Subcutaneous abdominal adipose tissue (tissue), 5 donors: ENCODE results near the gene TCAF1.

Experiments used
- H3K27ac ChIP-seq: one replicate; pipeline ENCODE4 v1.7.0; 2013; ENCODE audit warnings: low read depth, mild to moderate bottlenecking, inconsistent platforms, low read length, moderate library complexity
- H3K27me3 ChIP-seq, 5 donors: one replicate each; pipeline ENCODE4 v1.7.0; 2013; ENCODE audit warnings: low read length in 5 of 5, inconsistent platforms in 1 of 5; ENCODE audit not compliant: control insufficient read depth in 5 of 5, insufficient read depth in 4 of 5
- H3K36me3 ChIP-seq, 5 donors: one replicate each; pipeline ENCODE4 v1.7.0; 2013; ENCODE audit warnings: low read length in 5 of 5; ENCODE audit not compliant: control insufficient read depth in 5 of 5, insufficient read depth in 5 of 5
- H3K4me1 ChIP-seq, 5 donors: one replicate each; pipeline ENCODE4 v1.7.0; 2013; ENCODE audit warnings: low read length in 5 of 5, mild to moderate bottlenecking in 3 of 5, moderate library complexity in 1 of 5; ENCODE audit not compliant: control insufficient read depth in 5 of 5, insufficient read depth in 5 of 5
- H3K4me3 ChIP-seq, 5 donors: one replicate each; pipeline ENCODE4 v1.7.0; 2013; ENCODE audit warnings: low read length in 5 of 5, low read depth in 1 of 5
- H3K9ac ChIP-seq, 5 donors: one replicate each; pipeline ENCODE4 v1.7.0; 2013; ENCODE audit warnings: low read length in 5 of 5, mild to moderate bottlenecking in 4 of 5, moderate library complexity in 3 of 5
- H3K9me3 ChIP-seq, 5 donors: one replicate each; pipeline ENCODE4 v1.7.0; 2013; ENCODE audit warnings: low read length in 5 of 5; ENCODE audit not compliant: control insufficient read depth in 5 of 5
- donor health status: healthy.
- donor health status: healthy.
- donor health status: healthy.
- donor health status: healthy.
- donor health status: healthy.

The TCAF1 gene

DNA sequence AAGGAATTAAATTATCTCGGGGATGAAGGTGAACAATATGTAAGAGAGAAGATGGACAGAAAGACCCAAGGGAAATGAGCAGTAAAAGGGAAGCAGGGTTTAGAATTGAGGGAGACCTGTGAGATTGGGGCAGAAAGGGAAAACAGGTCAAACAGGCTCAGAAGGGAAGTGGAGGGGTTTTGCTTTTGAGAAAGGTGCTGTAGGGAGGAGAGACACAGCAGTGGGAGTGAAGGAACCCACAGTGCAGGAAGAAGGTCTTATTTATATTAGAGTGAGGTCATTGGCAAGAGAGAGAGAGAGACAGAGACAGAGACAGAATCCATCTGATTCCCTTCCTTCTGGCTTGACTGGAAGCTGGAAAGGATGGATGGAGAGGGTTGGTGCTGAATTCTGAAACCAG is 3.5 kb upstream of the TCAF1 start:
- Histone ChIP-seq H3K27me3 (no peaks in the 10 kb centered on the region), H3K27ac (no peak overlapping the region), H3K4me3 (no peak overlapping the region), H3K9me3 (no peaks in the 10 kb centered on the region), H3K9ac (no peak overlapping the region), H3K4me1 (peaks cover under 1 to 36% (median 24%) of the 10 kb centered on the region in 5 donors), H3K36me3 (no peaks in the 10 kb centered on the region)

DNA sequence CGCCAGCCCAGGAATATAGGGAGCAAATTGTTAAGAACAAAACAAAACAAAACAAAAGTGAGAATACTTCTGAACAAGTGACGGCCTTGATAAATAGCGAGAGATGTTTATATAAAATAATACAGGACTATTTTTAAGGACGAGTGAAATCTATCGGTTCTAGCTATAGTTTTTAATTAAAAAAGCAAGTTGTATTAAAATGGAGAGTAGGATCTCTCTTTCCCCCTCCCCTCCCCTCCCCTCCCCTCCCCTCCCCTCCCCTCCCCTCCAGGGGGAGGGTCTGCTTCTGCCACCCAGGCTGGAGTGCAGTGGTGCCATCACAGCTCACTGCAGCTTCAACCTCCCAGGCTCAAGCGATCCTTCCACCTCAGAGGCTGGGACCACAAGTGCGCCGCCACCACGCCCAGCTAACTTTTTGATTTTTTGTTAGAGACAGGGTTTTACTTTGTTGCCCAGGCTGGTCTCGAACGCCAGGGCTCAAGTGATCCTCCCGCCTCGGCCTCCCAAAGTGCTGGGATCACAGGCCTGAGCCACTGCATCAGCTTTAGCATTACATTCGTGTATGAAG is 440 bp upstream of the TCAF1 start:
- peak overlapping the region in 2 of 5 donors; percentile 91 to 93 for H3K9ac ChIP-seq
- peaks cover 0 to 4% (median 0%) of the 10 kb centered on the region in 5 donors for H3K9me3 ChIP-seq
- H3K4me3 ChIP-seq = peak overlapping the region in 2 of 5 donors; percentile 90 to 91
- no peaks in the 10 kb centered on the region for H3K27me3 ChIP-seq
- peaks cover 4 to 34% (median 27%) of the 10 kb centered on the region in 5 donors for H3K4me1 ChIP-seq
- no peaks in the 10 kb centered on the region for H3K36me3 ChIP-seq
- peak overlapping the region; percentile 95 for H3K27ac ChIP-seq

- Histone ChIP-seq H3K9ac (peak overlapping the region; percentile 75 to 95 (median 93)), H3K4me1 (peaks cover 4 to 25% (median 21%) of the 10 kb centered on the region in 5 donors), H3K27me3 (no peaks in the 10 kb centered on the region), H3K36me3 (no peaks in the 10 kb centered on the region), H3K27ac (peak overlapping the region; percentile 95), H3K9me3 (peaks cover 0 to 4% (median 0%) of the 10 kb centered on the region in 5 donors), H3K4me3 (peak overlapping the region; percentile 89 to 97 (median 91))
These were observed 676 bp downstream of the TCAF1 start for GRCh38 chr7:143901332-143901667.

DNA sequence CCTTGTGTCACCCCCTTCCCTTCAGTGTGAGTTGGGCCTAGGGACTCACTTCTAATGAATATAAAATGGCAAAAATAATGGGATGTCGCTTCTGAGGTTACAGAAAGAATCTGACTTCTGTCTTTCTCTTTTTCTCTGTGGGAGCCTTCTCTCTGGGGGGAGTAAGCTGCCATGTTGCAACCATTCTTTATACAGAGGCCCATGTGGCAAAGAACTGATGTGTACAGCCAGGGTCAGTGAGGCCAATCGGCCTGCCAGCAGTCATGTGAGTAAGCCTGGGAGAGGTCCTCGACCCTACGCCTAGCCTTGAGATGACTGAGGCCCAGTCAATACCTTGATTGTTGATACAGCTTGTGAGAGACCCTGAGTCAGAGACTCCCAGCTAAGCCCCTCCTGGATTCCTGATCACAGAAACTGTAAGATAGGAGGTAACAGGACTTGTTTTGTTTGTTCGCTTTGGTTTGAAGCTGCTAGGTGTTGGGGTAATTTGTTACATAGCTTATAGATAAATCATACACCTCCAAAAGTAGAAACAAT is 1.7 kb downstream of the TCAF1 start:
- Histone ChIP-seq H3K4me1 (peaks cover 4 to 25% (median 21%) of the 10 kb centered on the region in 5 donors), H3K27ac (peak overlapping the region; percentile 95), H3K36me3 (no peaks in the 10 kb centered on the region), H3K9ac (peak overlapping the region in 4 of 5 donors; percentile 31 to 94 (median 39)), H3K9me3 (peaks cover 0 to 4% (median 0%) of the 10 kb centered on the region in 5 donors), H3K27me3 (no peaks in the 10 kb centered on the region), H3K4me3 (peak overlapping the region in 3 of 5 donors; percentile 12 to 97 (median 22))

DNA sequence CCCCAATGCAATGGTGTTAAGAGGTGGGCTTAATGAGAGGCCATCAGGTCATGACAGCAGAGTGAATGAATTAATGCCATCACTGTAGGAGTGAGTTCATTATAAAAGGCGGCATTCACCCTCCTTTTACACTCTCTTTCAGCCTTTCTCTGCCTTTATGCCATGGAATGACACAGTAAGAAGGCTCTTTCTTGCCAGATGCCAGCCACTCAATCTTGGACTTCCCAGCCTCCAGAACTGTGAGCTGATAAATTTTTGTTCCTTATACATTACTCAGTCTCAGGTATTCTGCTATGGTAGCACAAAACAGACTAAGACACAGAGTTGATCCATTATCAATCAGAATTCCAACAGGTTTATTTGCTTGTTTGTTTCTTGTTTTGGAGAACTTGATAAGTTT is 3.2 kb downstream of the TCAF1 start:
- Histone ChIP-seq H3K36me3 (no peaks in the 10 kb centered on the region), H3K4me3 (no peak overlapping the region), H3K27me3 (no peaks in the 10 kb centered on the region), H3K9ac (no peak overlapping the region), H3K27ac (no peak overlapping the region), H3K9me3 (peaks cover 0 to 4% (median 0%) of the 10 kb centered on the region in 5 donors), H3K4me1 (peaks cover 4 to 25% (median 21%) of the 10 kb centered on the region in 5 donors)

- Histone ChIP-seq H3K4me1 (peaks cover 4 to 25% (median 21%) of the 10 kb centered on the region in 5 donors), H3K27ac (no peak overlapping the region), H3K9me3 (peaks cover 0 to 12% (median 4%) of the 10 kb centered on the region in 5 donors), H3K27me3 (no peaks in the 10 kb centered on the region), H3K36me3 (no peaks in the 10 kb centered on the region), H3K4me3 (no peak overlapping the region), H3K9ac (no peak overlapping the region)
These were observed 5.3 kb downstream of the TCAF1 start for GRCh38 chr7:143896667-143897066.

- Histone ChIP-seq H3K36me3 (no peaks in the 10 kb centered on the region), H3K4me3 (no peak overlapping the region), H3K9me3 (peaks cover 0 to 16% (median 4%) of the 10 kb centered on the region in 5 donors), H3K27ac (no peak overlapping the region), H3K9ac (no peak overlapping the region), H3K4me1 (no peaks in the 10 kb centered on the region), H3K27me3 (no peaks in the 10 kb centered on the region)
These were observed 9.3 kb downstream of the TCAF1 start for GRCh38 chr7:143892527-143893300.

DNA sequence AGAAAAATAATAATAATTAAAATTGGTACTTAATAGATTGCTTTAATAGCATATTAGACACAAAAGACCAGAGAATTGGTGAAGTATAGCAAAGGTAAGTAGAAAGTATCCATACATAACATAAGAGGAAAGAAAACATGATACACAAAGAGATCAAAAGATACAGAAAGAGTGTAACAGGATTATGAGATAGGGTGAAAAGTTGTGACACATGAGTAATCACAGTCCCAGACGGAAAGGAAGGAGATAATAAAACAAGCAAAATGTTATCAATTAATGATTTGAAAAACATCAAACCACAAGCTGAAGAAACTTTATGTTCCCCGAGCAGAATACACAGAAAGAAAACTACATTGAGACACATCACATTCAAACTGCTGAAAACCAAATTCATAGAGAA is 10.5 kb downstream of the TCAF1 start:
- Histone ChIP-seq H3K4me3 (no peak overlapping the region), H3K36me3 (no peaks in the 10 kb centered on the region), H3K27ac (no peak overlapping the region), H3K9me3 (peaks cover 0 to 16% (median 4%) of the 10 kb centered on the region in 5 donors), H3K4me1 (no peaks in the 10 kb centered on the region), H3K9ac (no peak overlapping the region), H3K27me3 (no peaks in the 10 kb centered on the region)

- H3K27me3 ChIP-seq = no peaks in the 10 kb centered on the region
- no peak overlapping the region for H3K27ac ChIP-seq
- H3K36me3 ChIP-seq = no peaks in the 10 kb centered on the region
- H3K4me1 ChIP-seq = no peaks in the 10 kb centered on the region
- no peak overlapping the region for H3K9ac ChIP-seq
- H3K4me3 ChIP-seq = no peak overlapping the region
- peaks cover 0 to 16% (median 4%) of the 10 kb centered on the region in 5 donors for H3K9me3 ChIP-seq
These were observed 11.4 kb downstream of the TCAF1 start for GRCh38 chr7:143890558-143890957.

DNA sequence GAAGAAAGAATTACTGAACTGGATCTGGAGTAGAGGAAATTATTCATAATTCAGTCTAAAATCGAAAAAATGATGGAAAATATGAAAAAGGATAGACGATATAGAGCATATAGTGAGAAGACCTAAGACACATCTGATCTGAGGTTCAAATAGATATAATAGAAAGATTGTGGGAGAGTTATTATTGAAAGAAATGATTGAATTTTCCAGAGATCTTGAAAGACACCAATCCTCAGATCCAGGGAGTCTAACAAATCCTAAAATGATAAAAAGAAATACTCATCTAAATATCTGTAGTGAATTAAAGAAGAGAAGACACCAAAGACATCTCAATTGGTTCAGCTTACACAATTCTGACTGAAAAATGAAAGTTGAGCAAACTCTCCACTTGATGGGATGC is 12.9 kb downstream of the TCAF1 start:
- Histone ChIP-seq H3K36me3 (no peaks in the 10 kb centered on the region), H3K9ac (no peak overlapping the region), H3K27ac (no peak overlapping the region), H3K4me3 (no peak overlapping the region), H3K27me3 (no peaks in the 10 kb centered on the region), H3K4me1 (peaks cover 0 to 10% (median 7%) of the 10 kb centered on the region in 5 donors), H3K9me3 (peaks cover 0 to 16% (median 4%) of the 10 kb centered on the region in 5 donors)
